ENCODE data around the gene PYGL.
A peak's percentile ranks its signal among the peaks of the same experiment; 100 is the strongest.
"Not testable (repeated sequence)": the region's sequence is repeated elsewhere in the genome, so short reads cannot be mapped to it uniquely, and the experiment has no call there.

The PYGL gene

DNA sequence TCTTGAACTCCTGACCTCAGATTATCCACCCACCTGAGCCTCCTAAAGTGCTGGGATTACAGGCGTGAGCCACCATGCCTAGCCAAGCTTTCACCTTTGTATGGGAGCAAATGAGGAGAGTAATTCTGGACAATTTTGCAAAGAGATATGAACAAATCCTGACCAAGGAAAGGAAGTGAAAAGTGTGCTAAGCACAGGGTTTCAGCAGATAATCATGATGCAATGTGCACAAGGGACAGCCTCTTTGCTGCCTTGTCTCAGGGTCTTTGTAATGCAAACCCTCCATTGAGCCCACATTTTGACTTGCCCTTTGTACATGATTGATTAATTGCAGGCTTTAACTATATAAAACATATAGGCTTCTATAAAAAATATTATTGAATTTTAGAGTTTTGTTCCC lies 9.2 kb upstream of the PYGL start:
- Histone ChIP-seq H3K27me3 (ENCODE audit: control insufficient read depth, insufficient read depth, low read length) (no peaks in the 10 kb centered on the region), H3K4me1 (ENCODE audit: control insufficient read depth, insufficient read depth, low read length) (peaks cover 5% of the 10 kb centered on the region), H3K9me3 (ENCODE audit: control insufficient read depth, insufficient read depth, low read length) (no peaks in the 10 kb centered on the region), H3K36me3 (ENCODE audit: control insufficient read depth, insufficient read depth, low read length) (no peaks in the 10 kb centered on the region), H3K27ac (ENCODE audit: low read depth, low read length) (no peak overlapping the region), H3K4me3 (ENCODE audit: low read depth, low read length) (no peak overlapping the region), H3K9ac (ENCODE audit: low read depth, low read length) (no peak overlapping the region)

DNA sequence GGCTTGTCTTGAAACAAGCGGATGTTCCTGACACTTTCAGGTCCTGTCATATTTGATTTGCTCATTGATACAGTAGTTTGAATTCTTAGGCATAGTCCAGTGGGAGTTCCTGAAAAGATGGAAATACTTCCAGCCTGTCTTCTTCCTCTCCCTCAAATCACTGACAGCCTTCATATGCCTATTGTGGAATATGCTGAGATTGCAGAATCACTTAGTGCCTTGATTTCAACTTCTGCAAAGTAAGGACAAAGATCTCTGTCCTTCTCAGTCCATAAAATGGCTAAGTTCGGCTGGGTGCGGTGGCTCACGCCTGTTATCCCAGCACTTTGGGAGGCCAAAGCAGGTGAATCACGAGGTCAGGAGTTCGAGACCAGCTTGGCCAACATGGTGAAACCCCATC lies 6.7 kb upstream of the PYGL start:
- peaks cover 10% of the 10 kb centered on the region for H3K4me1 ChIP-seq (ENCODE audit: control insufficient read depth, insufficient read depth, low read length)
- no peak overlapping the region for H3K9ac ChIP-seq (ENCODE audit: low read depth, low read length)
- no peaks in the 10 kb centered on the region for H3K27me3 ChIP-seq (ENCODE audit: control insufficient read depth, insufficient read depth, low read length)
- H3K9me3 ChIP-seq (ENCODE audit: control insufficient read depth, insufficient read depth, low read length), result no peaks in the 10 kb centered on the region
- H3K27ac ChIP-seq (ENCODE audit: low read depth, low read length), result no peak overlapping the region
- H3K36me3 ChIP-seq (ENCODE audit: control insufficient read depth, insufficient read depth, low read length), result no peaks in the 10 kb centered on the region
- H3K4me3 ChIP-seq (ENCODE audit: low read depth, low read length), result no peak overlapping the region

DNA sequence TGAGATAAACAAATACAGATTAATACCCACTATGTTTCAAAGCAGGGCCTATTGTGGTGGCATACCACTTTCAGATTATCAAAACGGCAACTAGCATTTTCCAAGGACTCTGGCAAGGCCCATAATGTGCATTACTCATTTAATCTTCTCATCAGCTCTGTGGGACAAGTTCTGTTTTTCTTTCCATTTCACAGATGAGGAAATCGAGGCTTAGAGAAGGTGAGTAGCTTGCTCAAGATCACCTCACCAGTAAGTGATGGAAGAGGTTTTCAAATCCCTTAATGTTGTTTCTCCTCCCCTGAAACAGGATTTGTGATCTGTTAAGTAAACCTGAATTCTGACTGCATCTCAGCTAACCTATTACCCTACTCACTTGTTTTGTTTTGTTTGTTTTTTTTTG lies 3.9 kb upstream of the PYGL start:
- Histone ChIP-seq H3K36me3 (ENCODE audit: control insufficient read depth, insufficient read depth, low read length) (no peaks in the 10 kb centered on the region), H3K4me3 (ENCODE audit: low read depth, low read length) (no peak overlapping the region), H3K9ac (ENCODE audit: low read depth, low read length) (no peak overlapping the region), H3K4me1 (ENCODE audit: control insufficient read depth, insufficient read depth, low read length) (peaks cover 8% of the 10 kb centered on the region; the same call in 1 of the 2 replicates), H3K27me3 (ENCODE audit: control insufficient read depth, insufficient read depth, low read length) (0 out of 2 replicates have a peak, but pooled peaks cover 5% of the 10 kb centered on the region), H3K27ac (ENCODE audit: low read depth, low read length) (no peak overlapping the region), H3K9me3 (ENCODE audit: control insufficient read depth, insufficient read depth, low read length) (no peaks in the 10 kb centered on the region)

DNA sequence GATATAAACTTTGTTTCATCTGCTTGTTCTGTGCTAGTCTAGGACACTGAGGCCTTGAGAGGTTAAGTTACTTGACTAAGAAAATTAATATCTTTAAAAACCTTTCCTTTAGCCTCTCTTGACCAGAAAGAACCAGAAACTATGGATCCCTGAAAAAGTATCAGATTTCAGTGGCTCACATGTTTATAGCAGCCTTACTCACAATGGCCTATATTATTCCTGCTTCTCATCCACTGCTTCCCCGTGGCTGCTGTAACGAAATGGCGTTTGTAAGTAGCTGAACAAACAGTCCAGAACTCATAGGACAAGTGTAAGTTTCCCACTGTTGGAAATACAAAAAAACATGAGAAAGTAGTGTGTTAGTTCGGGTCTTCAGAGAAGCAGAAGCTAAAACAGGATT lies 3.2 kb upstream of the PYGL start:
- Histone ChIP-seq H3K36me3 (ENCODE audit: control insufficient read depth, insufficient read depth, low read length) (no peaks in the 10 kb centered on the region), H3K4me1 (ENCODE audit: control insufficient read depth, insufficient read depth, low read length) (peaks cover 8% of the 10 kb centered on the region; the same call in 1 of the 2 replicates), H3K9ac (ENCODE audit: low read depth, low read length) (no peak overlapping the region), H3K9me3 (ENCODE audit: control insufficient read depth, insufficient read depth, low read length) (no peaks in the 10 kb centered on the region), H3K27ac (ENCODE audit: low read depth, low read length) (no peak overlapping the region), H3K4me3 (ENCODE audit: low read depth, low read length) (no peak overlapping the region), H3K27me3 (ENCODE audit: control insufficient read depth, insufficient read depth, low read length) (0 out of 2 replicates have a peak, but pooled peaks cover 5% of the 10 kb centered on the region)

DNA sequence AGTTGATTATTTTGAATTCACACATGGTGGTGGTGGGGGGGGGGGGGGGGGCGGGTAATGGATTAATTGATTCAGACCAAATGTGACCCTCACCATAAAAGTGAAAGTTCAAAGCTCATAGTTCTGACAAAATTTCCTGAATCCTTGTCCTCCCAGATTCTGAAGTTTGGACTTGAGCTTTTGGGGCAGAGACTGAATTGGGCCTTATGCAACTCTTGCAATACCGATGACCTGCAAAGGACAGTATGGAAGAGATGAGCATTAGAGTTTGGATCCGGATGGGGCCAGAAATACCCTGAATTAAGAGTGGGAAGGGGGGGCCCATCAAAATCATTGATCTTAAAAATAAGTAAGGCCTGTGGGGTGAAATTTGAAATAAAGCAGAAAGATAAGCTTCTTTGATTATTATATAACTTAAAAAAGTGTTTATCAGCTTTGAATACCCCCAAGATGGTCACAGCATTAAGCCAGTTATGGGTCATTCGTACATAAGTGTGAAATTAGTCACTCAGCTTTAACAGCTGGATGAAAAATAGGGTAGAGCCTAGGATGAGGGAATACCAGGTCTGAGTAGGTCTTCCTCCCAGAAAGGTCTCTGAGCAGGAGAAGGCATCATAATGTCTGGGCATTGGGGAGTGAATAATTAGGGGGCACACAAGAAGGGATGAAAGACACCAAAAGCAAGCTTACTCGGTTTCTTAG lies 2.1 kb upstream of the PYGL start:
- Histone ChIP-seq H3K4me3 (ENCODE audit: low read depth, low read length) (no peak overlapping the region), H3K9ac (ENCODE audit: low read depth, low read length) (no peak overlapping the region), H3K27me3 (ENCODE audit: control insufficient read depth, insufficient read depth, low read length) (0 out of 2 replicates have a peak, but pooled peaks cover 5% of the 10 kb centered on the region), H3K9me3 (ENCODE audit: control insufficient read depth, insufficient read depth, low read length) (no peaks in the 10 kb centered on the region), H3K36me3 (ENCODE audit: control insufficient read depth, insufficient read depth, low read length) (0 out of 2 replicates have a peak, but pooled peaks cover 7% of the 10 kb centered on the region), H3K4me1 (ENCODE audit: control insufficient read depth, insufficient read depth, low read length) (peaks cover 8% of the 10 kb centered on the region; the same call in 1 of the 2 replicates), H3K27ac (ENCODE audit: low read depth, low read length) (no peak overlapping the region)

DNA sequence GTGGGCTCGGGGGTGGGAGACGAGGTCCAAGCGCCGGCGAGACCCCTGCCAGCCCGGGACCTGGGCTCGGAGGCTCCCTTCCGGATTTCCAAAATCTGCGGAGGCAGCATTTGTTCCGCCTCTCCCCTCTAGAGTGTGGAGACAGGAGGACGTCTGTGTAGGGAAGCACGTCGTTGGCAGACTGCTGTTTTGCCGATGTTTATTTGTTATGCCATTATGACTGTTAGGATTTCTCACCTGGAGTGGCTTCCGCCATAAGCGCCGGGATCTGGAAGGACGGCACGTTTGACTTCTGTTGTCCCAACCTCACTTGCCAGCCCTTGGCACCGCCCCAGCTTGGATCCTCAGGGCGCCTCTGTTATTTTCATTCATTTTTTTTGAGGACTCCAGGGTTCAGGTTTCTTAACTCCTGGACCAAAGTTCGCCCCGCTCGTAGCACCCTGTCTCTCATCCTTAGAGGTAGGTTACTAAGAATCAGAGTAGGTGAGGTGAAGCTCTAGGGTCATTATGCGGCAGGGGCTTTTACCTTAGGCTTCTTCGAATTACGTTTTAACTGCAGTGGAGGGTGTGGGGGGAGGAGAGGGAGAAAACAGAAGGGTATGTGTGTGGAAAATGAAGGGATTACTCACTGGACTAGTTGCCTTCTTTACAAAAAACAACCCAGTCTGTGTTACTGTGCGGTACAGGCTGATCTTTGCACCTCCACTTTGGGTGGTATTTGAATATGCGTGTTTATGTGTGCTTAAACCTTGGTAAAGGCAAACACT lies 547 bp upstream of the PYGL start:
- Histone ChIP-seq H3K4me1 (ENCODE audit: control insufficient read depth, insufficient read depth, low read length) (peaks cover 8% of the 10 kb centered on the region; the same call in 1 of the 2 replicates), H3K9ac (ENCODE audit: low read depth, low read length) (peak overlapping the region; percentile 39; the same call in 1 of the 2 replicates), H3K4me3 (ENCODE audit: low read depth, low read length) (peak overlapping the region; percentile 83), H3K27ac (ENCODE audit: low read depth, low read length) (no peak overlapping the region), H3K27me3 (ENCODE audit: control insufficient read depth, insufficient read depth, low read length) (0 out of 2 replicates have a peak, but pooled peaks cover 5% of the 10 kb centered on the region), H3K9me3 (ENCODE audit: control insufficient read depth, insufficient read depth, low read length) (no peaks in the 10 kb centered on the region), H3K36me3 (ENCODE audit: control insufficient read depth, insufficient read depth, low read length) (peaks cover 7% of the 10 kb centered on the region; the same call in 1 of the 2 replicates)

DNA sequence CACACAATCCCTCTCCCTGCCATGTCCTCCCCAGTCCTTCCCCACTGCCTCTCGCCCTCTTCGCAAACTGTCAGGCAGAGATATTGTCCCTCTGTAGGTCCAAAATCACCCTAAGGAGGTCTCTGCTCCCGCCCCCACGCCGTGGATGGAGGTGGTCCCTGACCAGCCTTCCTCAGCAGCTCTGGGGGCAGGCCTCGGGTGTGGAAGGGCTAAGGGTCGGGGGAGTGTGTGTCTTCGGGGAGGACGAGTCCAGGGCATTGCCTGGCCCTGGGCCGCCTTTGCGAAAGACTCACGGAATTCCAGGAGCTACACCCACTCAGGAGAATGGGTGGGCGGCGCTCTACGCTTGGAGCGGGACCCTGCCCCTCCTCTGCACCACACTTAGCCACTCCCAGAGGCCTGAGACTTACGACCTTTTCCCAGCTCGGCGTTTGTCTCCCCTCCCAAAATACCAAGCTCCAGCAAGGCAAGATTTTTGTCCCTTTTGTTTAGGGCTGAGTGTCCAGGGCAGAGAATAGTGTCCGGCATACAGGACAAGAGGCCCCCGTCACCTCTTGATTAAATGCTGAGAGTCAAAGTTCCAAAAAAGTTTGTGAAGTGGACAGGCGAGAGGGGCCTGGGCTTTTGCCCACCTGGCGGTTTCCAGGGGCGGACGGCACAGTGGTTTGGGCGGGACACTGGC lies 881 bp downstream of the PYGL start:
- Histone ChIP-seq H3K4me1 (ENCODE audit: control insufficient read depth, insufficient read depth, low read length) (peaks cover 8% of the 10 kb centered on the region; the same call in 1 of the 2 replicates), H3K9me3 (ENCODE audit: control insufficient read depth, insufficient read depth, low read length) (no peaks in the 10 kb centered on the region), H3K9ac (ENCODE audit: low read depth, low read length) (peak overlapping the region; percentile 53), H3K4me3 (ENCODE audit: low read depth, low read length) (peak overlapping the region; percentile 83), H3K27ac (ENCODE audit: low read depth, low read length) (no peak overlapping the region), H3K36me3 (ENCODE audit: control insufficient read depth, insufficient read depth, low read length) (peaks cover 7% of the 10 kb centered on the region; the same call in 1 of the 2 replicates), H3K27me3 (ENCODE audit: control insufficient read depth, insufficient read depth, low read length) (0 out of 2 replicates have a peak, but pooled peaks cover 5% of the 10 kb centered on the region)

DNA sequence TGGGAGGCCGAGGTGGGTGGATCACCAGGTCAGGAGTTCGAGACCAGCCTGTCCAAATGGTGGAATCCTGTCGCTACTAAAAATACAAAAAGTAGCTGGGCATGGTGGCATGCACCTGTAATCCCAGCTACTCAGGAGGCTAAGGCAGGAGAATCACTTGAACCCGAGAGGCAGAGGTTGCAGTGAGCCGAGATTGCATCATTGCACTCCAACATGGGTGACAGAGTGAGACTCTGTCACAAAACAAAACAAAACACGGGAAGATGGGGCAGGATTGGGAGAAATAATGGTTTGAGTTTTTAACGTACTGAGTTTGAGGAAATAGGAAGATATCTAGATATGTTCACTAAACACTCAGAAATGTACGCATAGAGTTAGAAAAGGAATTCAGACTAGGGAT lies 2.6 kb downstream of the PYGL start:
- not testable (repeated sequence) for H3K4me3 ChIP-seq (ENCODE audit: low read depth, low read length); H3K36me3 ChIP-seq (ENCODE audit: control insufficient read depth, insufficient read depth, low read length); H3K27me3 ChIP-seq (ENCODE audit: control insufficient read depth, insufficient read depth, low read length); H3K27ac ChIP-seq (ENCODE audit: low read depth, low read length); H3K4me1 ChIP-seq (ENCODE audit: control insufficient read depth, insufficient read depth, low read length); H3K9ac ChIP-seq (ENCODE audit: low read depth, low read length); H3K9me3 ChIP-seq (ENCODE audit: control insufficient read depth, insufficient read depth, low read length)

DNA sequence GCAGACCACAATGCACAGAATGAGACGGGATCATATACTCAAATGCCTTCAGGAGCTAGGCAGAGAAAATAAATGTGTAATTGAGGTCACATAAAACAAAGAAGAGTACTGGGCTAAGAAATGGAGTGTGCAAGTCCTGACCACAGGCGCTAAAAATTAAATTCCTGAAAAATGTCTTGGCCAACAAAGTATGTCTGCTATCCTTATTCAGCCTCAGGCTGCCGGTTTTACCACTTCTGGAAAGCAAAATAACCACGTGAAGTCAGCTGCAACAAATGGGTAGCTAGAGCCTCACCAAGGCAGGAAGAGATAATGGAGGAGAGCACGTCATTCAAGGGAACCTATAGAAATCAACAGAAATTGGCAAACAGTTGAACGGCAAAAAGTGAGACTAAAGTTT lies 3.1 kb downstream of the PYGL start:
- H3K4me1 ChIP-seq (ENCODE audit: control insufficient read depth, insufficient read depth, low read length), result peaks cover 4% of the 10 kb centered on the region; the same call in 1 of the 2 replicates
- peaks cover 9% of the 10 kb centered on the region; the same call in 1 of the 2 replicates for H3K36me3 ChIP-seq (ENCODE audit: control insufficient read depth, insufficient read depth, low read length)
- no peak overlapping the region for H3K4me3 ChIP-seq (ENCODE audit: low read depth, low read length)
- no peak overlapping the region for H3K9ac ChIP-seq (ENCODE audit: low read depth, low read length)
- no peaks in the 10 kb centered on the region for H3K9me3 ChIP-seq (ENCODE audit: control insufficient read depth, insufficient read depth, low read length)
- H3K27ac ChIP-seq (ENCODE audit: low read depth, low read length), result no peak overlapping the region
- H3K27me3 ChIP-seq (ENCODE audit: control insufficient read depth, insufficient read depth, low read length), result 0 out of 2 replicates have a peak, but pooled peaks cover 5% of the 10 kb centered on the region

DNA sequence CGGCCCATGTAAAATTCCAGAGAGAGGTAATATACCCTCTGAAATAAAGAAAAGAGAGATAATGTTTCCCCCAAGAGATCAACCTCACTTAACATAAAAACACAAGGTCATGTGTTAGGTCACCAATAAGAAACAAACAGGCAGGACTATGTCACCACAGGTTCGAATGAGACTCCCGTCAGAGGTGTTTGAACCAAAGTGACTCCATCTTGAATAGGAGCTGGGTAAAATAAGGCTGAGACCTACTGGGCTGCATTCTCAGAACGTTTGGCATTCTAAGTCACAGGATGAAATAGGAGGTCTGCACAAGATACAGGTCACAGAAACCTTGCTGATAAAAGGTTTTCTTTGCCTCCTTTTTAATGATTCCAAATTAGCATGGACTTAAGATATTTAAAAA lies 6.5 kb downstream of the PYGL start:
- Histone ChIP-seq H3K9me3 (ENCODE audit: control insufficient read depth, insufficient read depth, low read length) (no peaks in the 10 kb centered on the region), H3K36me3 (ENCODE audit: control insufficient read depth, insufficient read depth, low read length) (peaks cover 36% of the 10 kb centered on the region), H3K9ac (ENCODE audit: low read depth, low read length) (no peak overlapping the region), H3K4me1 (ENCODE audit: control insufficient read depth, insufficient read depth, low read length) (no peaks in the 10 kb centered on the region), H3K4me3 (ENCODE audit: low read depth, low read length) (no peak overlapping the region), H3K27me3 (ENCODE audit: control insufficient read depth, insufficient read depth, low read length) (no peaks in the 10 kb centered on the region), H3K27ac (ENCODE audit: low read depth, low read length) (no peak overlapping the region)

Measured in HUES48 (cell line).